ENCODE results near the gene SLC29A1.
"Not testable (repeated sequence)": the region's sequence is repeated elsewhere in the genome, so short reads cannot be mapped to it uniquely, and the experiment has no call there.

SLC29A1 gene

DNA sequence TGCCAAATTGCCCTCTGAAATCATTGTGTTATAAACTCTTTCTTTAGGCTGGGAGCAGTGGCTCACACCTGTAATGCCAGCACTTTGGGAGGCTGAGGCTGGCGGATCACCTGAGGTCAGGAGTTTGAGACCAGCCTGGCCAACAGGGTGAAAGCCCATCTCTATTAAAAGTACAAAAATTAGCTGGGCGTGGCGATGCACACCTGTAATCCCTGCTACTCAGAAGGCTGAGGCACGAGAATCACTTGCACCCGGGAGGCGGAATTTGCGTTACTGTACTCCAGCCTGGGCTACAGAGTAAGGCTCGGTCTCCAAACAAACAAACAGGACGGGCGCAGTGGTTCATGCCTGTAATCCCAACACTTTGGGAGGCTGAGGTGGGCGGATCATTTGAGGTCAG lies 27.0 kb upstream of the SLC29A1 start:
- not testable (repeated sequence) for DNase-seq

DNA sequence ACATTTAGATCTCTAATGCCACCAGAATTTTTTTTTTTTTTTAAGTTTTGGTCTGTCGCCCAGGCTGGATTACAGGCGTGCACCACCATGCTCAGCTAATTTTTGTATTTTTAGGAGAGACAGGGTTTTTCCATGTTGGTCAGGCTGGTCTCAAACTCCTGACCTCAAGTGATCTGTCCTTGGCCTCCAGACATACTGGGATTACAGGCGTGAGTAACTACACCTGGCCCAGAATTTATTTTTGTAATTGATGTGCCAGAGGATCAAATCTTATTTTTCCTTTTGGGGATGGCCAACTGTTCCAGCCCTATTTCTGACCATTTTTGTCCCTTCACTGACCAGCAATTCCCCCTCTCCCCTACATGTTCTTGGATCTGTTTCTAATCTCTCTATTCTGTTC lies 24.7 kb upstream of the SLC29A1 start:
- DNase-seq = no peak

GRCh38 chr6:44199883-44200282 lies 23.5 kb upstream of the SLC29A1 start:
- DNase-seq = no peak

GRCh38 chr6:44201200-44201599 lies 22.2 kb upstream of the SLC29A1 start:
- no peak for DNase-seq

GRCh38 chr6:44201638-44202303 lies 21.6 kb upstream of the SLC29A1 start:
- no peak for DNase-seq

DNA sequence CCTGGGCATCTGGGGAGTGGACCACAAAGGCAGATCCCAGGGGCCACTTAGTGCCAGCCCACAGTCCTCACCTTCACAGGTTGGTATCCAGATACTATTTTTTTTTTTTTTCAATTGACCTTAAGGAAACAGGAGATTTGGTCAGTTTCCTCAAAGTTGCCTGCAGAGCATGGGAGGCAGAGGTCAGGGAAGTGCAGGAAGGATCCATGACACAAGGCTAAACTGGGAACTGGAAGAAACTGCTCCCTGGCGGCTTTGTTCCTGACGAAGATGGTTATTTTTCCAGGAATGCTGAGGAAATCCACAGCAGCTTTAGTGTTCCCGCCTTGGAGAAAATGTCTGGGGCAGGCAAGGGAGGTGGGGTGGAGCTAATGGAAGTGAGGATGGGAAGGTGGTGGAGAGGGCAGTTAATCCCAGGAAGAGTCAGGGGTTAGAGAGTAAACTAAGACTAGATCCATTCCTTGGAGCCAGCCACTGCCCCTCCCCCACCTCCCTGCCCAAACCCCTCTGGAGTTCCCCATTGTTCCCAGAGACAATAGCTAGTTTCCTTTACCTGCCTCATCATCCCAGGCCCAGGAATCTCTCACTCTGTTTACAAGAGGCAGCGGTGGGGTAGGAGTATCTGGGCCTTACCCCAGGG lies 20.9 kb upstream of the SLC29A1 start:
- DNase-seq = no peak

DNA sequence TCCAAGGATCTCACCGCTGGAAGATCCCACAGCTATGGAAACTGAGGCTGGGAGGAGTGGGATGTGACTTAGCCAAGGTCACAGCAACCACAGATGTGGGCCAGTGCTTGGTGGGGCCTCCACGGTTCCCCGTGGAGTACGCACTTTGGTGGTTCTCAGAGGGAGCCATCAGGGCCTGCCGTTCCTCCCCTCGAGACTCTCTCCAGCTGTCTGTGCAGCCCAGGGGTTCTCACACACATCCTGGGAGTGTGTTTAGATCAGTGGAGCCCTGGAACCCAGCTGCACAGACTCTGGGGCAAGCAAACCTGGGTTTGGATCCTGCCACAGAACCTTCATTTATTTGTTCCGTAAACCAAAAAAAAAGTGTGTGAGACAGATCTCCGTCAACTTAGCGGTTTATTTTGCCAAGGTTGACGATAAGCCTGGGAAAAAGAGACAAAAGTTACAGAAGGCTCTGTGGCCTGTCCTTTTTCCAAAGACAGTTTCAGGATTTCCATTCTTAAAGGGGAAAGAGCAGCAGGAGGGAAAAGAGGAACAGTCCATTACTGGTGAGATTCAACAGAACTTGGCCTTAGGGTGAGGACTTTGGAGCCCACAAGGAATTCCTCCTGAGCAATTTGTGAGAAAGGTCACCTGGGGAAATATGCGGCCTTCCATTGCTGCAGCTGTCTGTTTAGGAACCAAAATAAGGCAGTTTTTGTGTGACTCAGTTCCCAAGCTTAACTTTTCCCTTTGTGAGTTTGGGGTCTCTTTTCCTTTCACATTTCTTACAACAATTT lies 20.2 kb upstream of the SLC29A1 start:
- no peak for DNase-seq

- no peak for DNase-seq
These were observed 19.4 kb upstream of the SLC29A1 start for GRCh38 chr6:44203955-44204354.

DNA sequence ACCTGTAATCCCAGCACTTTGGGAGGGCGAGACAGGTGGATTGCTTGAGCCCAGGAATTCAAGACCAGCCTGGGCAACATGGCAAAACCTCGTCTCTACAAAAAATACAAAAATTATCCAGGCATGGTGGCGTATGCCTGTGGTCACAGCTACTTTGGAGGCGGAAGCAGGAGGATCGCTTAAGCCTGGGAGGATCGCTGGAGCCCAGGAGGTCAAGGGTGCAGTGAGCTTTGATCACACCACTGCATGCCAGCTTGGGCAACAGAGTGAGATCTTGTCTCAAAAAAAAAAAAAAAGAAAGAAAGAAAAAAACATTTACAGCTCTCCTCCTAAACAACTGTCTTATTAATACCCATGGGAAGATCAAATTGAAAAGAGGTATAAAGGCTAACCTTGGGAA lies 15.4 kb upstream of the SLC29A1 start:
- no peak for DNase-seq

DNA sequence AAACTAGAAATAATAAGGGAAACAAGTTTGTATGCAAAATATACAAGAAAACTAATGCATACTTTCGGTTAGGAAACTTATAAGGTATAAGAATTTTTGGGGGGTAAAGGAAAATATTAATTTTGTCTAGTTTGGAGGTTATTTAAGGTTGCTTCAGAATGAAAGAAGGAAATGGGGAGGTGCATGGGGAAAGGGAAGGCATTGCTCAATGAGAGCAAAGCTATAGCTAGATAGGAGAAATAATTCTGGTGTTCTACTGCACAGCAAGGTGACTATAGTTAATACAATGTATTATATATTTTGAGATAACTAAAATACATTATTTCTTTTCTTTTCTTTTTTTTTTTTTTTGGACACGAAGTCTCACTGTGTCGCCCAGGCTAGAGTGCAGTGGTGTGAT lies 12.1 kb upstream of the SLC29A1 start:
- no peak for DNase-seq

- no peak for DNase-seq
These were observed 9.1 kb upstream of the SLC29A1 start for GRCh38 chr6:44214307-44214706.

- peak; percentile 23 for DNase-seq
These were observed 6.6 kb upstream of the SLC29A1 start, which contains the start of gene MYMX for GRCh38 chr6:44216677-44217331. MYMX (plus strand) TSS chr6:44216926; CDS start chr6:44217472, 546 bp downstream.

DNA sequence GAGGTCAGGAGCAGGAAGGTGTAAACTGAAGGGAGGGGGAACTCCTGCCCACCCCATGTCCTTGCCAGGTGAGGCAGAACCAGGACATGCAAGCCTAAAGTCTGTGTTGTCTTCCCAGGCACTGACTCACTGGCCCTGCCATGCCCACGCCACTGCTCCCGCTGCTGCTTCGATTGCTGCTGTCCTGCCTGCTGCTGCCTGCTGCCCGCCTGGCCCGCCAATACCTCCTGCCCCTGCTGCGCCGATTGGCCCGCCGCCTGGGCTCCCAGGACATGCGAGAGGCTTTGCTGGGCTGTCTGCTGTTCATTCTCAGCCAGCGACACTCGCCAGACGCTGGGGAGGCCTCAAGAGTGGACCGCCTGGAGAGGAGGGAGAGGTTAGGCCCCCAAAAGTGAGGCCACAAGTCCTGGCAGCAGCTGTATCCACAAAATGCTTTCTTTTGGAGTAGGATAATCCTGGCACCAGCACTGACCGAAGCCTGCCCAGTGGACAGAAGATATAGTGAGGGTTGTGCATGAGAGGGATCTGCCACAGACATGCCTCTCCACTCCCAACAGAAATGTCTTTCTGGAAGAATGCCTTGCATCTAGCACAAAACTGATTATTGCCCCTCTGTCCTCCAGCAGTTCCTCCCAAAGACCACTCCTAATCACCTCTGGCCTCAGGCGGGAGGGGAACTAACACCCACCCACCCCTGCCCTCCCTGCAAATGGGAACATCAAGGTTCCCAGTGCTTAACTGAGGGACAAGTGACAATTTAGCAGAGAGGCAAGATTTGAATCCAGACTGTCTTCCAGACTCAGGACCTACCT lies 5.9 kb upstream of the SLC29A1 start:
- peak; percentile 49 for DNase-seq

DNA sequence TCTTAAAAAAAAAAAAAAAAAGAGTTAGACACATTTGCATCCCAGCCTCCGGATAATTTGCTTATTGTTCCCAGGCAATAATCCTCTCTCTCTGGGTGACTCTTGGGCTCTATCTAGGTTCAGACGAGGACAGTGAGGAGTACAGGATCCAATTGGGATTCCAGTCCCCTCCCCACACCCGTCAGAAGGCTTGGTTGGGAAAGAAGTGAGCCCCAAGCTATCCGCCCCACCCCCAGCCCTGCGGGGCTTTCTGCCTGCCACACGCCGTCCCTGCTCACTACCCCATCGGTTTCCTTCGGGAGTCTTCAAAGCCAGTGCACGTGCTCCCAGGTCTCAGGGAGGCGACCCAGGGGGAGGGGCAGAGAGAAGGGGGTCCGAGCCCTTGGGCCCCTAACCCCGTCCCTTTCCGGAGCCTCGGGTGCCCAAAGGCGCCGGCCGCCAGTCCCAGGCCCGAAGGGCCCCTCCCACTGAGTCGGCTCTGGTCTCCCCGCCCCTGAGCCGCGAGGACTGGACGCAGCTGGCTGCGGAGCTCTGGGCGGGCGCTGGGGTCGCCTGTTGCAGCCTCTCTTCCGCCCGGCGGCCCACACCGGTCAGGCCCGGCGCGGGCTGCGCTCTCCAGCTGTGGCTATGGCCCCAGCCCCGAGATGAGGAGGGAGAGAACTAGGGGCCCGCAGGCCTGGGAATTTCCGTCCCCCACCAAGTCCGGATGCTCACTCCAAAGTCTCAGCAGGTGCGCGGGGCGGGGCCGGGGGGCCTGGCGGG lies 4.2 kb upstream of the SLC29A1 start:
- peak; percentile 71 for DNase-seq

DNA sequence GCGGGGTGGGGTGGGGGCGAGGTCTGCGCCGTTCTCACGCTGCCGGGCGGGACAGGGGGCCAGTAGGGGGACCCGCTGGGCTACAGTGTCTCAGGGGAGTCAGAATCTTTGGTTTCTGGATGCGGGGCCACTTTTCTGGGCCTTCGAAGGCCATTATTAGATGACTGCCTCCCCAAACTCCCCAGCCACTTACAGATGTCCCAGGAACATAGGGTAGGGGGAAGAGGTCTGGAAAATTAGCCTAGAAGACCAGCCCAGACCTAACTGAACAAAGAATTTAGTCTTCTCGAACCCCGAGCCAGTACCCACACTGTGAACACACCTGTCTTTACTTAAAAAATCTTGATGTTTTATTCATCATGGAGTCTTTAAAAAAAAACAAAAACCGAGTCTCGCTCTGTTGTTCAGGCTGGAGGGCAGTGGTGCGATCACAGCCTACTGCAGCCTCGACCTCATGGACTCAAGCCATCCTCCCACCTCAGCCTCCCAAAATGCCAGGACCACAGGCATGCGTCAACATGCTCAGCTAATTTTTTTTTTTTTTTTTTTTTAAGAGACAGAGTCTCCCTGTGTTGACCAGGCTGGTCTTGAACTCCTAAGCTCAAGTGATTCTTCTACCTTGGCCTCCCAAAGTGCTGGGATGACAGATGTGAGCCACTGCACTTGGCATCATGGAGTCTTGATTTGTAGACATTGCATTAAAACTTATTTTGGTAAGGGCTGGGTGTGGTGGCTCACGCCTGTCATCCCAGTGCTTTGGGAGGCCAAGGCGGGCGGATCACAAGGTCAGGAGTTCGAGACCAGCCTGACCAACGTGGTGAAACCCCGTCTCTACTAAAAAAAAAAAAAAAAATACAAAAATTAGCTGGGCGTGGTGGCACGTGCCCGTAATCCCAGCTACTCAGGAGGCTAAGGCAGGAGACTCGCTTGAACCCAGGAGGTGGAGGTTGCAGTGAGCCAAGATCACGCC lies 3.3 kb upstream of the SLC29A1 start:
- DNase-seq = no peak

DNA sequence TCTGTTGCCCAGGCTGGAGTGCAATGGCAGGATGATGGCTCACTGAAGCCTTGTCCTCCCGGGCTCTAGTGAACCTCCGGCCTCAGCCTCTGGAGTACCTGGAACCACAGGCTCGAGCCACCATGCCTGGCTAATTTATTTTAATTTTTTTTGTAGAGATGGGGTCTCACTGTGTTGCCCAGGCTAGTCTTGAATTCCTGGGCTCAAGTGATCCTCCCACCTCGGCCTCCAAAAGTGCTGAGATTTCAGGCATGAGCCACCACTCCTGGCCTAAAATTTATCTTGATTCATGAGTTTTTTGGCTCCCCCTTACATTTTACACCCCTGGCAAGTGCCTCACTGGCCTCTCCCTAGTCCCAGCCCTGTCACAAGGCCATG lies 2.5 kb upstream of the SLC29A1 start:
- no peak for DNase-seq

- peak; percentile 94 for DNase-seq
These were observed 2.0 kb upstream of the SLC29A1 start for GRCh38 chr6:44221291-44221960.

- no peak for DNase-seq
These were observed 1.4 kb upstream of the SLC29A1 start for GRCh38 chr6:44221961-44222335.

- no peak for DNase-seq
These were observed 693 bp upstream of the SLC29A1 start for GRCh38 chr6:44222486-44223318.

All from NCI-H1092 (cell line).